Upper lobe of left lung (tissue), 6 donors: Measurements from ENCODE around the gene TMBIM4. TPM values are rescaled to one million over a fixed set of nuclear protein-coding genes. Genes with fewer than 3 reads are reported as not detected.
"Not testable (repeated sequence)": the region's sequence is repeated elsewhere in the genome, so short reads cannot be mapped to it uniquely, and the experiment has no call there.

Experiments
- ATAC-seq, 2 donors: fragments of 200-7000 bp; cut with Tn5 transposase; one replicate each; pipeline ENCODE4 v1.9.1; 2022; ENCODE audit warnings: mild to moderate bottlenecking in 2 of 2, moderate library complexity in 2 of 2; ENCODE audit not compliant: low FRiP score in 2 of 2
- DNase-seq, 2 donors: peaks; one replicate each; pipeline ENCODE4 v3.0.0-alpha.2; 2019 to 2020
- H3K27ac ChIP-seq, 4 donors: fragments of 200-600 bp; sonication (generic); one replicate each; pipeline ENCODE4 v1.5.1; 2016 to 2019
- H3K27me3 ChIP-seq, 4 donors: fragments of 200-600 bp; sonication (generic); one replicate each; pipeline ENCODE4 v1.5.1; 2017 to 2019
- H3K36me3 ChIP-seq, 4 donors: fragments of 200-600 bp; sonication (generic); one replicate each; pipeline ENCODE4 v1.5.1; 2016 to 2019
- H3K4me1 ChIP-seq, 4 donors: fragments of 200-600 bp; sonication (generic); one replicate each; pipeline ENCODE4 v1.5.1; 2018 to 2019
- H3K4me3 ChIP-seq, 4 donors: fragments of 200-600 bp; sonication (generic); one replicate each; pipeline ENCODE4 v1.5.1; 2017 to 2019; ENCODE audit warnings: mild to moderate bottlenecking in 2 of 4, moderate library complexity in 1 of 4
- H3K9me3 ChIP-seq, 4 donors: fragments of 200-600 bp; sonication (generic); one replicate each; pipeline ENCODE4 v1.5.1; 2018 to 2019
- EP300 ChIP-seq, 4 donors: sonication (generic); formaldehyde crosslinking; IDR thresholded peaks; one replicate each; pipeline ENCODE4 v1.5.1; 2017; ENCODE audit warnings: antibody characterized with exemption in 4 of 4, control low read depth in 2 of 4
- POLR2A ChIP-seq, 4 donors: fragments of 450-650 bp; IDR thresholded peaks; one replicate each; pipeline ENCODE4 v1.5.1; 2016 to 2017; ENCODE audit warnings: antibody characterized with exemption in 4 of 4, mild to moderate bottlenecking in 2 of 4
- POLR2AphosphoS5 ChIP-seq, 2 donors: sonication (generic); formaldehyde crosslinking; IDR thresholded peaks; one replicate each; pipeline ENCODE4 v1.5.1; 2017; ENCODE audit warnings: antibody characterized with exemption in 2 of 2
- WGBS, 2 donors: methylation state at CpG; one replicate each; pipeline ENCODE4 v1.1.5; 2017 to 2018; 5-methylcytosine and 5-hydroxymethylcytosine counted together
- total RNA-seq, 6 donors: library from RNA; depleted of rRNA in 4 of 6; stranded (reverse); fragments of >200 nt in 4 of 6; gene quantifications; one replicate each; pipeline versions ENCODE4 v1.1.0 to v1.2.1, GENCODE V29; 2016 to 2021
- TF ChIP-seq, protein P1 (sequence below), 6 experiments: fragments of 450-650 bp in 4 of 6; fragments of 200-600 bp in 2 of 6; sonication (generic) in 2 of 6; IDR thresholded peaks; one replicate each; pipeline ENCODE4 v1.5.1; 2016 to 2019; ENCODE audit warnings: antibody characterized with exemption in 6 of 6
- donor health status: DM: no; HTN: no; CAD: no; lungs with moderate emphysema.
- donor health status: DM: no; HTN: yes; CAD: no; lungs with severe emphysema.

TMBIM4 gene, protein sequence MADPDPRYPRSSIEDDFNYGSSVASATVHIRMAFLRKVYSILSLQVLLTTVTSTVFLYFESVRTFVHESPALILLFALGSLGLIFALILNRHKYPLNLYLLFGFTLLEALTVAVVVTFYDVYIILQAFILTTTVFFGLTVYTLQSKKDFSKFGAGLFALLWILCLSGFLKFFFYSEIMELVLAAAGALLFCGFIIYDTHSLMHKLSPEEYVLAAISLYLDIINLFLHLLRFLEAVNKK
- 100 to 1,000 TPM in 3 of 6 donors, 10 to 100 TPM in 3; 19.9 to 168 (median 114) TPM for total RNA-seq

DNA sequence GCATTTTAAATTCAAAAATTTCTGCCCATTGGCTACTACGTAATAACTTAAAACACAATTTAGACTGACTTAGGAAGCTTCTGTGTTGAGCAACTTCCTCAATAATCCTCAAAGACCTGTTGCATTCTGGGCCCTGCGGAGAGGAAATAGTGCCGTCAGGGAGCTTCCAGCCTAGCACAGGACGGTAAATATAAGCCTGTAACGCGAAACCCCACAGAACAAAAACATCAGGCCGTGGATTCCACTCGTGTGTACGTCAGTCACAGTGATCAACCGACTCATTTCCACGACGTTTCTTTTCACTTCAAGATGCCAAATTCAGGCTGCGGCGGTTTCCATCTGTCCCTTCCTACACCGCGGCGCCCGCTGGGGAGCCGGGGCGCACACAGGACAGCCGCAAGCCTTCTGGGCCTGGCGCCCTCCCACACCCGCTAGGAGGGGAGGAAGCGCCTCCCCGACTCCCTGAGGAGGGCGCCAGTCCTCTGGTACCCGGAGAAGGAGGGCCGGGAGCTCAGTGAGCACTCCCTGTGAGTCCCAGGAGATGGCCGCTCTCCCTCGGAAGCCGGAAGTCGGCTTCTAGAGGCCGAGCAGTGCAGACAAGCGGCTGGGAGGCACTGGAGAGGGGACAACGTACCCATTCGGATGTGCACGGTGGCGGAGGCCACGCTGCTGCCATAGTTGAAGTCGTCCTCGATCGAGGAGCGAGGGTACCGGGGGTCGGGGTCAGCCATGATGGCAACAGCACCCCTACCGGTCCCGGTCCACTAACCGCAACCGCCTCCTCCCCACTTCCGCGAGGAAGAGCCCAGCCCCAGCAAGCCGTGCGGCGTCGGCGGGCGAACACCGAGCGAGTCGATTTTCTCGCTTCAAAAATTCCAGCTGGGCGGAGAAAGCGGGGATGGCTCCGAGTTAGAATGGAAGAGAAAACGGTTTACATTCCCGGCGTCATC is at the start of gene TMBIM4:
Gene TMBIM4 (minus strand): TSS at position 776 of the 950 bp plus-strand sequence. CDS start 45 bp downstream, at position 731.
- Histone ChIP-seq H3K27me3 (no peaks in the 10 kb centered on the region), H3K4me3 (peak within 1 kb of the TSS; percentile 65 to 85 (median 79)), H3K27ac (peak within 1 kb of the TSS; percentile 99 to 100 (median 100)), H3K9me3 (no peaks in the 10 kb centered on the region), H3K36me3 (no peaks in the 10 kb centered on the region), H3K4me1 (peaks cover 12 to 27% (median 17%) of the 10 kb centered on the region in 4 donors)
- TF ChIP-seq POLR2A (IDR thresholded peaks at IDR 0.05) = peak; percentile 56 to 88 (median 76)
- peak in 1 of 4 donors; percentile 59 for TF ChIP-seq EP300 (IDR thresholded peaks at IDR 0.05)
- TF ChIP-seq POLR2AphosphoS5 (IDR thresholded peaks at IDR 0.05) = peak; percentile 96 to 97
- TF ChIP-seq, protein P1, sequence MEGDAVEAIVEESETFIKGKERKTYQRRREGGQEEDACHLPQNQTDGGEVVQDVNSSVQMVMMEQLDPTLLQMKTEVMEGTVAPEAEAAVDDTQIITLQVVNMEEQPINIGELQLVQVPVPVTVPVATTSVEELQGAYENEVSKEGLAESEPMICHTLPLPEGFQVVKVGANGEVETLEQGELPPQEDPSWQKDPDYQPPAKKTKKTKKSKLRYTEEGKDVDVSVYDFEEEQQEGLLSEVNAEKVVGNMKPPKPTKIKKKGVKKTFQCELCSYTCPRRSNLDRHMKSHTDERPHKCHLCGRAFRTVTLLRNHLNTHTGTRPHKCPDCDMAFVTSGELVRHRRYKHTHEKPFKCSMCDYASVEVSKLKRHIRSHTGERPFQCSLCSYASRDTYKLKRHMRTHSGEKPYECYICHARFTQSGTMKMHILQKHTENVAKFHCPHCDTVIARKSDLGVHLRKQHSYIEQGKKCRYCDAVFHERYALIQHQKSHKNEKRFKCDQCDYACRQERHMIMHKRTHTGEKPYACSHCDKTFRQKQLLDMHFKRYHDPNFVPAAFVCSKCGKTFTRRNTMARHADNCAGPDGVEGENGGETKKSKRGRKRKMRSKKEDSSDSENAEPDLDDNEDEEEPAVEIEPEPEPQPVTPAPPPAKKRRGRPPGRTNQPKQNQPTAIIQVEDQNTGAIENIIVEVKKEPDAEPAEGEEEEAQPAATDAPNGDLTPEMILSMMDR (IDR thresholded peaks at IDR 0.05) = peak; percentile 37 to 90 (median 76)
- 1 to 5% methylated on average over 18 to 45 of the region's 67 CpGs for WGBS, 2 donors
- peak; percentile 90 to 94 for DNase-seq
- peak; percentile 98 for ATAC-seq

DNA sequence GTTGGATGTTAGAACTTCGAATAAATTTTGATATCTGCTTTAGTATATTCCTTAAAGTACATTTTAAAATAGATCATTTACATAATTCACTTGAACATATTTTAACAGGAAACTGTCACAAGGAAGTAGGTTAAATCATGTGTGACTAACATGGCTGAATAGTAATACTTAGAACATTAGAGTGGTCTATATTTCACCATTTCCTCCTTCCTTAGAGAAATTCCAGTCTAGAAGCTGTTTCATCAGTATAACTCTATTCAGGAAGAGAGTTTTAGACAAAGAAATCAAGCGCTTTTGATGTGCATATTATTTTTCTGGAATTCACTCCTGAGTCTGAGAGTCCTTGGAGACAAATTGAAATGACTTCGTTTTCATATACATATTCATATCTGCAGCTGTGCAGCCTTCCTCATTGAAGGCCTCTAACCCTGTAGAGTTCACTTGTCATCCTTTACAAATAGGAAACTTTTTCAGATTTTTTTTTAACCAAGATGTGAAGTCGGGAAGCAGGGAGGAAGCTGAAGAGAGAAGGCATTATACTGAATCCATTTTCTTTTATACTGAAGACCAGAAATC is 47.6 kb upstream of the TMBIM4 start:
- WGBS, 2 donors = 63 to 66% methylated on average over 4 of the region's 4 CpGs
- H3K27me3 ChIP-seq = no peaks in the 10 kb centered on the region
- no peaks in the 10 kb centered on the region for H3K4me1 ChIP-seq
- H3K4me3 ChIP-seq = no peak overlapping the region
- H3K9me3 ChIP-seq = peaks cover 0 to 4% (median 0%) of the 10 kb centered on the region in 4 donors
- TF ChIP-seq POLR2A (IDR thresholded peaks at IDR 0.05) (no peak), EP300 (IDR thresholded peaks at IDR 0.05) (no peak), POLR2AphosphoS5 (IDR thresholded peaks at IDR 0.05) (no peak)
- TF ChIP-seq, protein P1 (IDR thresholded peaks at IDR 0.05) = no peak
- no peak for DNase-seq
- H3K36me3 ChIP-seq = peaks cover 0 to 34% (median 11%) of the 10 kb centered on the region in 4 donors
- no peak overlapping the region for H3K27ac ChIP-seq
- ATAC-seq = no peak

DNA sequence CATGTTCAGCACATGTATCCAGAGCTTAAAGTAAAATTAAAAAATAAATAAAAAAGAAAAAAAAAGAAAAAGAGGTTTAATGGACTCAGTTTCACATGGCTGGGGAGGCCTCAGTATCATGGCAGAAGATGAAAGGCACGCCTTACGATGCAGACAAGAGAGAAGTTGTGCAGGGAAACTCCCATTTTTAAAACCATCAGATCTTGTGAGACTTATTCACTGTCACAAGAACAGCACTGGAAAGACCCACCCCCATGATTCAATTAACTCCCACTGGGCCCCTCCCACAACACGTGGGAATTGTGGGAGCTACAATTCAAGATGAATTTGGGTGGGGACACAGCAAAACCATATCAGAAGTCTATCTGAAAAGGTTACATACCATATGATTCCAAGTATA is 43.2 kb upstream of the TMBIM4 start:
- WGBS, 2 donors = 80 to 90% methylated on average over 3 of the region's 3 CpGs
- DNase-seq, H3K27ac ChIP-seq, H3K27me3 ChIP-seq, H3K4me3 ChIP-seq, ATAC-seq, H3K9me3 ChIP-seq, H3K4me1 ChIP-seq: not testable (repeated sequence)
- H3K36me3 ChIP-seq = peaks cover 0 to 39% (median 4%) of the 10 kb centered on the region in 4 donors

DNA sequence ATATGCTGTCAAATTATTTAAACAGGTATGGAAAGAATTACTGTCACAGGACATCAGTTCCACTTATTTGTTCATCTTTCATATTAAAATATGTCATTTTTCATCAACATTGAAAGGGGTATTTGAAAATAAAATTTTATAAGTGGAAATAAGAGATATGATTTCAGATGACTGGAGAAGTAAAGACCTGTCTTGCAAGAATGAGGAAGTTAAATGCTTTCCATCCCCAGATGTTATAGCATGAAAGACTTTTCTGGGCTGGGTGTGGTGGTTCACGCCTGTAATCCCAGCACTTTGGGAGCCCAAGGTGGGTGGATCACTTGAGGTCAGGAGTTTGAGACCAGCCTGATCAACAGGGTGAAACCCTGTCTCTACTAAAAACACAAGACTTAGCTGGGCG is 41.8 kb upstream of the TMBIM4 start:
- ATAC-seq, H3K4me1 ChIP-seq, H3K27ac ChIP-seq, H3K27me3 ChIP-seq, DNase-seq, H3K9me3 ChIP-seq, H3K4me3 ChIP-seq: not testable (repeated sequence)
- WGBS, 2 donors = 87 to 89% methylated on average over 2 of the region's 2 CpGs
- peaks cover 0 to 37% (median 4%) of the 10 kb centered on the region in 4 donors for H3K36me3 ChIP-seq

DNA sequence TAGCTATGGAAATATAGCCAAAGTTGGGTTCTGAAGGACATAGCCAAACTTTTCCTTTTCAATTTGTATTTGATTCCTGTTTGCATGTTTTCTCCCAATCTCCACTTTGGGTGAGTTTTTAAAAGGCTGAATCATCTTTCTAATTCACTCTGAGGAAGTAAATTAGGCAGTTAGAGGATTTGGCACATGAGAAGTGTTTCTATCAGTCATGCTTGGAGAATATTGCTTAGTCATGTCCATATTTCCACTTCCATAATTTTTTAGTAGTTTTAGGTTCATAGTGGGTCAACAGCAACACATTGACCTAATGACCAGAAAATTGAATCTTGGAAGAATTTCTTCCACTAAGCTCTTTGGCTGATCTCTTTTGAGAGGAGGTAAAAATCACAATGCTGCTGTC is 41.0 kb upstream of the TMBIM4 start:
- peaks cover 0 to 5% (median 2%) of the 10 kb centered on the region in 4 donors for H3K4me1 ChIP-seq
- H3K27ac ChIP-seq = no peak overlapping the region
- DNase-seq (no peak), ATAC-seq (no peak)
- H3K9me3 ChIP-seq = no peaks in the 10 kb centered on the region
- H3K36me3 ChIP-seq = peaks cover 0 to 37% (median 4%) of the 10 kb centered on the region in 4 donors
- TF ChIP-seq, protein P1 (IDR thresholded peaks at IDR 0.05) = no peak
- TF ChIP-seq EP300 (IDR thresholded peaks at IDR 0.05) = no peak
- TF ChIP-seq POLR2AphosphoS5 (IDR thresholded peaks at IDR 0.05) = no peak
- TF ChIP-seq POLR2A (IDR thresholded peaks at IDR 0.05) = no peak
- no peak overlapping the region for H3K4me3 ChIP-seq
- H3K27me3 ChIP-seq = no peaks in the 10 kb centered on the region
